GM21515 (cell line): ENCODE data around the gene PLCH2.

Source experiments
- ATAC-seq: cut with Tn5 transposase; IDR thresholded peaks from one replicate; pipeline ENCODE4 v1.9.1; 2021; ENCODE audit not compliant: unreplicated experiment

The PLCH2 gene

GRCh38 chr1:2498648-2499047, 22.6 kb downstream of the PLCH2 start:
- ATAC-seq = no peak

DNA sequence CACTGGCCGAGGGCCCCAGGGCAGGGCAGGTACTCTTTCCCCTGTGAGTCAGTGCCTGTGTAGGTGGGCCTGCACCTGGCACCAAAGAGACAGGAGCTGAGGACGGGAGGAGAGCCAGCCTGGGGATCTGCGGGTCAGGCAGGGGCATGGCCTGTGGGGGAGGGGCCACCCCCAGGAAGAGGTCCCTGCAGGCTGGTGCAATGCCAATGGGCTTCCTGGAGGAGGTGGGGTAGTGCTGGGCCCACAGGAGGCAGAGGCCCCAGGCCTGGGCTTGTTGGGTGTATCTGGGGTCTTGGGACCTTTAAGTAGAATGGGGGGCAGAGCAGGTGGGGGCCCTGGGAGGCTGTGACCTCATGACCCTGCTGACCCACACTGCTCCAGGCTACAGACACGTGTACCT, 23.2 kb downstream of the PLCH2 start:
- no peak for ATAC-seq

- ATAC-seq = no peak
These were observed 24.0 kb downstream of the PLCH2 start for GRCh38 chr1:2499986-2500596.

DNA sequence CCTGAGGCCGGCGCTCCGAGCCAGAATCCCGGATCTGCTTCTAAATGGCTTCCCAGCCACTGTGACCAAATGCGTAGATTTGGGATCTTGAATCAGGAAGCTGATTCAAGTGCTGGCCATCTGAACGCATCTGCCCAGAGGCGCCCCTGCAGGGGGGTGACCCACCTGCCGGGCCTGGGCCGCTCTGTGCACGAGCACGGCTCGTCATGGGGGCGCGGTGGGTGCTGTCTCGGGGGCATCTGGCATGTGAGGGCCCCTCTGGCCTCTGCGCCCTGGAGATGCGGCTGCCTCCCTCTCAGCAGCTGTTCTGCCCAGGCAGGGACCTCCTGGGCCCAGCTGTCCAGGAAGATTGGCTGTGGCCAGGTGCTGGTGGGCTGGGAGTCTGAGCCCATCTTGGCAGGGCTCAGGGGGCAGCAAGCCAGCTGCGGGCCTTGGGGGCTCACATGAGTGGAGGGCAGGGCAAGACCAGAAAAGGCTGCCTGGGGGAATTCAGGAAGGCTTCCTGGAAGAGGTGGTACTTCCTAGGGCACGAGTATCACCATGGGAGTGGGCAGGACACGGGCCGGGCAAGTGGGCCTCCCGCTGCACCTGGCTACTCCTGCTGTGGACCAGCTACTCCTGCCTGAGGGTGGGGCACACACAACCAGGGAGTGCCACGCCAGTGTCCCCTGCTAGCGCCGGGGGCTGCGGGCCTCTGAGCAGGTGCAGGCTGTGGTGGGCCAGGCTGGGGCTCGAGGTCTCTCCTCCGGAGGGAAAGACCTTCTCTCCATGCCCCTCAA, 25.1 kb downstream of the PLCH2 start:
- no peak for ATAC-seq

GRCh38 chr1:2501820-2502119, 25.7 kb downstream of the PLCH2 start:
- no peak for ATAC-seq

DNA sequence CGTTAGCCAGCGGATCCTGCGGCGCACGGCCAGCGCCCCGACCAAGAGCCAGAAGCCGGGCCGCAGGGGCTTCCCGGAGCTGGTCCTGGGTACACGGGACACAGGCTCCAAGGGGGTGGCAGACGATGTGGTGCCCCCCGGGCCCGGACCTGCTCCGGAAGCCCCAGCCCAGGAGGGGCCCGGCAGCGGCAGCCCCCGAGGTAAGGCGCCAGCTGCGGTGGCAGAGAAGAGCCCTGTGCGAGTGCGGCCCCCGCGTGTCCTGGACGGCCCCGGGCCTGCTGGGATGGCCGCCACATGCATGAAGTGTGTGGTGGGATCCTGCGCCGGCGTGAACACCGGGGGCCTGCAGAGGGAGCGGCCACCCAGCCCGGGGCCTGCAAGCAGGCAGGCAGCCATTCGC, 26.1 kb downstream of the PLCH2 start:
- ATAC-seq = no peak

DNA sequence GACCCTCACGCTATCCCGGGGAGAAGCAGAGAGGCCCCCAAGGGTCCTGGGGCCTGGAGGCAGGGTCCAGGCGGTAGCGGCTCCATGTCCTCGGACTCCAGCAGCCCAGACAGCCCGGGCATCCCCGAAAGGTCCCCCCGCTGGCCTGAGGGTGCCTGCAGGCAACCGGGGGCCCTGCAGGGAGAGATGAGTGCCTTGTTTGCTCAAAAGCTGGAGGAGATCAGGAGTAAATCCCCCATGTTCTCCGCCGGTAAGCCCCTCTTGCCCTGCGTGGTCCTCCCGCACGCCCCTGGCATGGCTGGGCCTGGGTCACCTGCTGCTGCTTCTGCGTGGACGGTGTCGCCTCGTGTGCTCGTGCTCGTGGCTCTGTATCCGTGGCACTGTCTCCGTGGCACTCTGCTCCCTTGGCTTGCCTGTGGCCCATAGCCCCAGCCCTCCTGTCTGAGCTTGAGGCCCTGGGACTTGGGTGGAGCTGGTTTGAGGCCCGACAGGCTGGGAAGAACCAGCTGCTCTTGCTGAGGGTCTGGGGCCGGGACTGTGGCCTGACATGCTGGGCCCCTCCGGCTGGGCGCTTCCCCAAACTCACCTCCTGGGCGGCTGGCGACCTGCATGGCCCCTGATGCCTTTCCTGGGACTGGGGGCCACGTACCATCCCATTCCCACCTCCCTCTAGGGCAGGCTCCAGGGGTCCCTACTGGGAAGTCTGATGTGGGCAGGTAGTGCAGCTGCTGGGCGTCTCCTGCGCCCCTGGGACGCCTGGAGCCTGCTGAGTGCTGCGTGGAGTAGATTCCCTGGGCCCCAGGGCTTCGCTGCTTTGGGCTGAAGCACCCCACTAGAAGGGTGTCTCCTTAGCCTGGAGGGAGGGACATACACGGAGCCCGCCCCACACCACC, 26.8 kb downstream of the PLCH2 start:
- ATAC-seq = no peak

DNA sequence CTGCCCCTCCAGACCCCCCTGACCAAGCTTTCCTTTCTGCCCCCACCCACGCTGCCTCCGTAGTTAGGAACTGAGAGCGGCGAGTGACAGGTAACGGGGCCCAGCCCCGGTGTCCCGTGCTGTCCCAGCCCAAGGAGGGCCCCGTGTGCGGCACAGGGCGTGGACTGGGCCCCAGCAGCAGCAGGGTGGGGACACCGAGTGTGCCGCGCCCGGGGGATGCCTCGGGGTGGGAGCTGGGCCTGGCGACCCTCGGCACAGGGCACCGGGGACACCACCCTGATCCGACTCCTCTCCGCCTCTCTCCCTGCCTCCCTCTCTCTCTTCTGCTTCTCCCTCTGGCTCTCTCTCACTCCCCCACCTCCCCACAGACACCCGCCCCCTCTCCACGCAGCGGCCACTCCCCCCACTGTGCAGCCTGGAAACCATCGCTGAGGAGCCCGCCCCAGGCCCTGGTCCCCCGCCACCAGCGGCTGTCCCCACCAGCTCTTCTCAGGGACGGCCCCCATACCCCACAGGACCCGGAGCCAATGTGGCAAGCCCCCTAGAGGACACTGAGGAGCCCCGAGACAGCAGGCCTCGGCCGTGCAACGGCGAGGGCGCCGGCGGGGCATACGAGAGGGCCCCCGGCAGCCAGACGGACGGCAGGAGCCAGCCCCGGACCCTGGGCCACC, 27.6 kb downstream of the PLCH2 start:
- ATAC-seq = no peak

DNA sequence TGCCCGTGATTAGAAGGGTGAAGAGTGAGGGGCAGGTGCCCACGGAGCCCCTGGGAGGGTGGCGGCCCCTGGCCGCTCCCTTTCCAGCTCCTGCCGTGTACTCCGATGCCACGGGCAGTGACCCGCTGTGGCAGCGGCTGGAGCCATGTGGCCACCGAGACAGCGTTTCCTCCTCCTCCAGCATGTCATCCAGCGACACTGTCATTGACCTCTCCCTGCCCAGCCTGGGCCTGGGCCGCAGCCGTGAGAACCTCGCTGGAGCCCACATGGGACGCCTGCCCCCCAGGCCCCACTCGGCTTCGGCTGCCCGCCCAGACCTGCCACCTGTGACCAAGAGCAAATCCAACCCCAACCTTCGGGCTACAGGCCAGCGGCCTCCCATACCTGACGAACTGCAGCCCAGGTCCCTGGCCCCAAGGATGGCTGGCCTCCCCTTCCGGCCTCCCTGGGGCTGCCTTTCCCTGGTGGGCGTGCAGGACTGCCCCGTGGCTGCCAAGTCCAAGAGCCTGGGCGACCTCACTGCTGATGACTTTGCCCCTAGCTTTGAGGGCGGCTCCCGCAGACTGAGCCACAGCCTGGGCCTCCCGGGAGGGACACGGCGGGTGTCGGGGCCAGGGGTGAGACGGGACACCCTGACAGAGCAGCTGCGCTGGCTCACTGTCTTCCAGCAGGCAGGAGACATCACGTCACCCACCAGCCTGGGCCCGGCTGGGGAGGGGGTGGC, 28.3 kb downstream of the PLCH2 start:
- no peak for ATAC-seq

DNA sequence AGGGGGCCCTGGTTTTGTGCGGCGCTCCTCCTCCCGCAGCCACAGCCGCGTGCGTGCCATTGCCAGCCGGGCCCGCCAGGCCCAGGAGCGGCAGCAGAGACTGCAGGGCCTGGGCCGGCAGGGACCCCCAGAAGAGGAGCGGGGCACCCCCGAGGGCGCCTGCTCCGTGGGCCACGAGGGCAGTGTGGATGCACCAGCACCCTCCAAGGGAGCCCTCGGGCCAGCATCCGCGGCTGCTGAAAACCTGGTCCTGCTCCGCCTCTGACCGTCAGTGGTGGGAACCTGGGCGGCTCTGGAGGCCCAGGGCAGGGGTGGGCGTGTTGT, 28.8 kb downstream of the PLCH2 start:
- no peak for ATAC-seq

DNA sequence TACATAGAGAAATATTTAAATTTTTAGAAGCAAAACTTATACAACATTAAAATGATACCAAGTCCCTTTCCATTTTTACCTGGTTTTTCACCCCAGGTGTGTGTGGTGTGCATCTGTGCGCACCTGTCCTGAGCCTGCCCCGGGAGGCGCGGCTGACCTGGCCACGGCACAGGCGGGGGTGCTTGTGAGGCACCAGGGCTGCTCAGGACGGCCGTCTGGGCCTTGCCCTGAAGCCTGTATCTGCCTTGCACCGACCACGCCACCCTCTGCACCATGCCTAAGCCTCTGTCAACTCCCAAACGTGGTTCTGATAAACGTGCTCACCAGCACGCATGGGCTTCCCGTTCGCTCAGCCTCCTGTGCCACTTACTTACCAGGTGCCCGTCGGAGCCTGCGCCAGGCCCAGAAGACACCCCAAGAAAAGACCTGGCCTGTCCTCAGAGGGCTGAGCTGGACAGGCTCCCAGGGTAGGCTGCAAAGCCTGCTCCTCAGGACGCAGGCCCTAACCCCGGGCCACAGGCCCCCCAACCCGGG, 29.4 kb downstream of the PLCH2 start:
- no peak for ATAC-seq

DNA sequence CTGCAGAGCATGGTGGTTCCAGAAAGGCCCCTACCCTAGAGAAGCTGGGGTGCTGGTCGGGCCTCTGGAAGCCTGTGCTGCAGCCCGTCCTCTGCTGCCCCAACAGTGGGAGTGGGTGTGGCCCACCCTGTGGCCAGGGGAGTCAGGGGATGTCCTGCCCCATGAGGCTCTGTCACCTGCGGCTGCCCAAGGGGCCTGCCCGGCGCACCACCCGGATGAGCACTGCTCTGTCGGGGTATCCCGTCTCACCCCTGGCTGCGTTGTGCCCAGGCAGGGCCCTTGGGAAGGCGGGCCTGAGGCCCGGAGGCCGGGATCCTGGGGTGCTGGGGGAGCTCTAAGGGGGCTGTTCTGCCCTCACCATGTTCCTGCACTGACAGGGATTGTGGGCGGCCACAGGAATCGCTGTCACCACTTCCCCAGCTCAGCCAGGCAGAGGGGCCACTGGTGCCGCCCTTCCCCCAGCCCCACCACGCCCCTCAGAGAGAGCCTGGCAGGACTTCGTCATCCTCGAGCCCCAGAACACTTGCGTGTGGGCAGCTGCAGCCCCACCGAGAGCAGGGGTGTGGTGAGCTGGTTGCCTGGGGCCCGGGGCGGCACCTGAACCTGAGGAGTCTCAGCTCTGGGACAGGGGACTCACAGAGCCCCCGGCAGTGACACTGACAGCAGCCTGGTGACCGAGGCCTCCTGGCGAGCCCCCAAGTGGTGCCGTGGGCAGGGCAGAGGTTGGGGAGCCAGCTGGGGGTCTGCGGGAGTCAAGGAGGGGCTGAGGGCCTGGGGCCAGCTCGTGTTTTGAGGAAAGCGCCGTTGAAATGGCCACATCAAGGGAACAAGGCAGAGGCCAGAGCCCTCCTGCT, 30.1 kb downstream of the PLCH2 start:
- no peak for ATAC-seq

- ATAC-seq = no peak
These were observed 30.9 kb downstream of the PLCH2 start for GRCh38 chr1:2506901-2507565.

GRCh38 chr1:2507744-2508155, 31.7 kb downstream of the PLCH2 start:
- no peak for ATAC-seq

GRCh38 chr1:2508180-2508579, 32.1 kb downstream of the PLCH2 start:
- no peak for ATAC-seq

DNA sequence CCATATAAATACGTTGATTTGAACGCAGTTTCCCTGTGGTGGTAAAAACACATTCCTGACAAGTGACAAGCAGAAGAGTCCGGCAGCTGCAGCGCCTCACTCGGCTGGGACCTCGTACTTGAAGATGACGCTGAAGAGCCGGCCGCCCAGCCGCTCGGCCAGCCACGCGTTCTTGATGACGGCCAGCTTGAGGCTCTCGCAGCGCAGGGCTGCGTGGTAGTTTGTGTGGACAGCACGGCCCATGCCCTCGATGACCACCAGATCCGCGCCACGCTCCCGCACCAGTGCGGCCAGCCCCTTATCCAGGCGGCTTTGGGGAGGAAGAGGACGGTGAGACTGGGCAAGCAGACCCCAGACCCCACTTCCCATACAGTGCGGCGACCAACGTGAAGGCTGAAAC, 32.7 kb downstream of the PLCH2 start:
- no peak for ATAC-seq

GRCh38 chr1:2509589-2509988, 33.5 kb downstream of the PLCH2 start:
- ATAC-seq = no peak

- no peak for ATAC-seq
These were observed 34.5 kb downstream of the PLCH2 start for GRCh38 chr1:2510366-2511155.
